Stomach (tissue), 4 donors: Measurements from ENCODE around the gene SYCE3.

ENCODE experiments used
- CTCF ChIP-seq, 7 experiments: fragments of 450-650 bp in 4 of 7; fragments of 200-600 bp in 3 of 7; sonication (generic) in 3 of 7; IDR thresholded peaks; one replicate each; pipeline ENCODE4 v1.5.1; 2016 to 2019; ENCODE audit warnings: antibody characterized with exemption in 7 of 7, control low read depth in 2 of 7, mild to moderate bottlenecking in 1 of 7
- EP300 ChIP-seq: sonication (generic); formaldehyde crosslinking; IDR thresholded peaks from one replicate; pipeline ENCODE4 v1.6.1; 2017; ENCODE audit warnings: antibody characterized with exemption
- POLR2A ChIP-seq, 4 donors: fragments of 450-650 bp; IDR thresholded peaks; one replicate each; pipeline ENCODE4 v1.6.1; 2016; ENCODE audit warnings: antibody characterized with exemption in 4 of 4, control low read depth in 2 of 4, mild to moderate bottlenecking in 1 of 4, moderate library complexity in 1 of 4
- POLR2AphosphoS5 ChIP-seq, 3 donors: sonication (generic); formaldehyde crosslinking; IDR thresholded peaks; one replicate each; pipeline ENCODE4 v1.6.1; 2016; ENCODE audit warnings: antibody characterized with exemption in 3 of 3

GRCh38 chr22:50523458-50523805, 39.3 kb downstream of the SYCE3 start:
- no peak for TF ChIP-seq CTCF (IDR thresholded peaks at IDR 0.05)
- TF ChIP-seq POLR2A (IDR thresholded peaks at IDR 0.05), result no peak
- no peak for TF ChIP-seq EP300
- TF ChIP-seq POLR2AphosphoS5 (IDR thresholded peaks at IDR 0.05), result no peak
